Esophagus squamous epithelium (tissue), 5 donors: ENCODE results near the gene ADGRL1. TPM values are rescaled to one million over a fixed set of nuclear protein-coding genes. Genes with fewer than 3 reads are reported as not detected.

Experiments
- DNase-seq: peaks from one replicate; lab custom pipeline; 2025; lab: John Stamatoyannopoulos, UW
- H3K27ac ChIP-seq, 4 donors: fragments of 200-600 bp; sonication (generic); one replicate each; pipeline ENCODE4 v1.5.1; 2016 to 2019; ENCODE audit warnings: mild to moderate bottlenecking in 1 of 4
- H3K27me3 ChIP-seq, 4 donors: fragments of 200-600 bp; sonication (generic); 1 replicate in 3 of 4; 2 replicates in 1 of 4; pipeline versions ENCODE4 v1.5.1 to v1.6.0; 2017 to 2021; ENCODE audit warnings: antibody characterized with exemption in 1 of 4
- H3K36me3 ChIP-seq, 3 donors: fragments of 200-600 bp; sonication (generic); one replicate each; pipeline ENCODE4 v1.5.1; 2016 to 2019
- H3K4me1 ChIP-seq, 3 donors: fragments of 200-600 bp; sonication (generic); one replicate each; pipeline ENCODE4 v1.5.1; 2017 to 2019
- H3K4me3 ChIP-seq, 4 donors: fragments of 200-600 bp; sonication (generic); 1 replicate in 3 of 4; 2 replicates in 1 of 4; pipeline ENCODE4 v1.5.1; 2016 to 2019; ENCODE audit warnings: mild to moderate bottlenecking in 2 of 4, moderate library complexity in 1 of 4
- H3K9me3 ChIP-seq, 3 donors: fragments of 200-600 bp; sonication (generic); one replicate each; pipeline ENCODE4 v1.5.1; 2016 to 2019
- CTCF ChIP-seq, 6 experiments: fragments of 450-650 bp in 4 of 6; fragments of 200-600 bp in 2 of 6; sonication (generic) in 2 of 6; IDR thresholded peaks; one replicate each; pipeline ENCODE4 v1.5.1; 2016 to 2019; ENCODE audit warnings: antibody characterized with exemption in 6 of 6, mild to moderate bottlenecking in 4 of 6, moderate library complexity in 4 of 6
- POLR2A ChIP-seq, 4 donors: fragments of 450-650 bp; IDR thresholded peaks; one replicate each; pipeline ENCODE4 v1.6.1; 2017; ENCODE audit warnings: antibody characterized with exemption in 4 of 4, mild to moderate bottlenecking in 4 of 4, moderate library complexity in 3 of 4
- WGBS, 2 donors: methylation state at CpG; one replicate each; pipeline ENCODE4 v1.1.5; 2018; 5-methylcytosine and 5-hydroxymethylcytosine counted together
- intact Hi-C: fragments of 100-400 bp; cut with DNase I; formaldehyde crosslinking; loops from one replicate; pipeline ENCODE4 v1.15.0; 2022
- total RNA-seq, 4 donors: library from RNA; depleted of rRNA; stranded (reverse); fragments of >200 nt; gene quantifications; one replicate each; pipeline ENCODE4 v1.1.0, GENCODE V29; 2016
- donor health status: DM: yes; HTN: yes; CAD: no.

The ADGRL1 gene
- total RNA-seq, 4 donors from 2014 or later = 6.2 to 21.5 (median 10.7) TPM

GRCh38 chr19:14115756-14116155 is 90.2 kb downstream of the ADGRL1 start:
- Histone ChIP-seq H3K9me3 (no peaks in the 10 kb centered on the region), H3K4me3 (peak overlapping the region in 1 of 4 donors; percentile 97), H3K27me3 (no peaks in the 10 kb centered on the region), H3K4me1 (peaks cover 35 to 85% (median 56%) of the 10 kb centered on the region in 3 donors), H3K27ac (peak overlapping the region in 3 of 4 donors; percentile 86 to 100 (median 95)), H3K36me3 (no peaks in the 10 kb centered on the region)
- intact Hi-C loops = no loop called here
- no peak for DNase-seq
- no peak for TF ChIP-seq POLR2A (IDR thresholded peaks at IDR 0.05)
- no peak for TF ChIP-seq CTCF (IDR thresholded peaks at IDR 0.05)
- WGBS, 2 donors = 73 to 77% methylated on average over 4 to 5 of the region's 5 CpGs

- TF ChIP-seq POLR2A (IDR thresholded peaks at IDR 0.05) (no peak), CTCF (IDR thresholded peaks at IDR 0.05) (peak in 5 of 6 experiments; percentile 18 to 56 (median 46))
- 22 to 45% methylated on average over 6 to 9 of the region's 9 CpGs for WGBS, 2 donors
- peaks cover 35 to 84% (median 52%) of the 10 kb centered on the region in 3 donors for H3K4me1 ChIP-seq
- H3K9me3 ChIP-seq = no peaks in the 10 kb centered on the region
- no peaks in the 10 kb centered on the region for H3K36me3 ChIP-seq
- DNase-seq = no peak
- no peaks in the 10 kb centered on the region for H3K27me3 ChIP-seq
- intact Hi-C loops = no loop called here
- peak overlapping the region in 3 of 4 donors; percentile 85 to 95 (median 86) for H3K27ac ChIP-seq
- no peak overlapping the region for H3K4me3 ChIP-seq
Observed at GRCh38 chr19:14114854-14115253, 91.1 kb downstream of the ADGRL1 start.

GRCh38 chr19:14114439-14114838 is 91.5 kb downstream of the ADGRL1 start:
- Histone ChIP-seq H3K36me3 (no peaks in the 10 kb centered on the region), H3K27ac (peak overlapping the region; percentile 73 to 95 (median 86)), H3K4me1 (peaks cover 35 to 80% (median 48%) of the 10 kb centered on the region in 3 donors), H3K9me3 (no peaks in the 10 kb centered on the region), H3K27me3 (no peaks in the 10 kb centered on the region), H3K4me3 (no peak overlapping the region)
- WGBS, 2 donors = 86 to 89% methylated on average over 5 to 6 of the region's 7 CpGs
- no peak for DNase-seq
- TF ChIP-seq CTCF (IDR thresholded peaks at IDR 0.05) (no peak), POLR2A (IDR thresholded peaks at IDR 0.05) (no peak)
- intact Hi-C loops = no loop called here

GRCh38 chr19:14113762-14114414 is 92.1 kb downstream of the ADGRL1 start:
- DNase-seq = no peak
- no peak overlapping the region for H3K4me3 ChIP-seq
- no peaks in the 10 kb centered on the region for H3K36me3 ChIP-seq
- H3K4me1 ChIP-seq = peaks cover 33 to 74% (median 42%) of the 10 kb centered on the region in 3 donors
- H3K27me3 ChIP-seq = no peaks in the 10 kb centered on the region
- intact Hi-C loops = no loop called here
- H3K27ac ChIP-seq = peak overlapping the region; percentile 73 to 95 (median 86)
- 89 to 100% methylated on average over 6 to 10 of the region's 18 CpGs for whole genome bisulfite sequencing, 2 donors
- no peaks in the 10 kb centered on the region for H3K9me3 ChIP-seq
- TF ChIP-seq POLR2A (IDR thresholded peaks at IDR 0.05) = no peak
- peak in 1 of 6 experiments; percentile 30 for TF ChIP-seq CTCF (IDR thresholded peaks at IDR 0.05)

GRCh38 chr19:14112809-14113385 is 93.1 kb downstream of the ADGRL1 start:
- Histone ChIP-seq H3K27ac (peak overlapping the region; percentile 73 to 95 (median 86)), H3K4me1 (peaks cover 26 to 74% (median 45%) of the 10 kb centered on the region in 3 donors), H3K4me3 (peak overlapping the region in 3 of 4 donors; percentile 7 to 42 (median 15)), H3K9me3 (no peaks in the 10 kb centered on the region), H3K27me3 (no peaks in the 10 kb centered on the region), H3K36me3 (no peaks in the 10 kb centered on the region)
- WGBS, 2 donors = 36 to 50% methylated on average over 6 to 8 of the region's 12 CpGs
- no peak for DNase-seq
- intact Hi-C loops = no loop called here
- no peak for TF ChIP-seq CTCF (IDR thresholded peaks at IDR 0.05)
- no peak for TF ChIP-seq POLR2A (IDR thresholded peaks at IDR 0.05)
